Activated naive CD4-positive, alpha-beta T cell treated with Interleukin-2 at 50 U/mL for 16 hours (primary cell): Measurements from ENCODE around the gene MRPS34.

Source experiments
- DNase-seq: peaks from one replicate; pipeline ENCODE4 v3.0.0-alpha.2; 2020

MRPS34 gene

DNA sequence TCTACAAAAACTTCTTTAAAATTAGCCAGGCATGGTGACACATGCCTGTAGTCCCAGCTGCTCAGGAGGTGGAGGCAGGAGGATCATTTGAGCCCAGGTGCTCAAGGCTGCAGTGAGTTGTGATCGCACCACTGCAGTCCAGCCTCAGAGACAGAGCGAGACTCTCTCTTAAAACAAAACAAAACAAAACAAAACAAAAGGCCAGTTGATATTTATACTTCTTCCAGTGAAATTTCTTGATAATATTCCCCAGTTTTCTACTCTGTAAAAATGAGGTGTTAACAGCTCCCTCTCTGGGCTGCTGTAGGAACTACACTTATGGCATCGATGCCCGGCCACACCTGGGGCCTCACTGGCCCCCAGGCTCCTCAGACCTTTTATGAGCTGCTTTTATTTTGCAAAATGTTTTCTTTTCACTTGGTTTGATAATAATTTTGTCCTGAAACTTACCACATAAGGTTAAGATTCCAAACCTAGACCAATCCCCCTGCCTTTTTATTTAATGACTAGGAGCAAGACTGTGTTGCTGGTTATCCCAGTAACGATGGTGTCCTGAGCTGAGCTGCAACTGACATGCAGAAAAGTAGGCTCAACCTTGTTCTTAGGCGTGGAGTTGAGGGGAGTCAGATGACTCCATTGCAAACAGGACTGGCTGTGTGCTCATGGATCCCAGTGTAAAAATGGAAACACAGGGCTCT is 49.3 kb downstream of the MRPS34 start:
- peak; percentile 50 for DNase-seq
